WTC11 (cell line): ENCODE measurements around the gene GRM1. TPM values are rescaled to one million over a fixed set of nuclear protein-coding genes. Genes with fewer than 3 reads are reported as not detected.

Source experiments
- AR ChIP-seq: fragments of 250-450 bp; sonication (Bioruptor Pico); IDR thresholded peaks from 2 replicates; pipeline ENCODE4 v1.9.0; 2021; ENCODE audit warnings: mild to moderate bottlenecking
- ARID4B ChIP-seq: sonication (generic); formaldehyde crosslinking; IDR thresholded peaks from 2 replicates; pipeline ENCODE4 v1.8.0; 2023; ENCODE audit warnings: missing genetic modification reagents, mild to moderate bottlenecking, borderline replicate concordance
- CTCF ChIP-seq: fragments of 200-600 bp; IDR thresholded peaks from 2 replicates; pipeline ENCODE4 v1.8.0; 2022; ENCODE audit warnings: antibody characterized with exemption
- E2F1 ChIP-seq: sonication (generic); formaldehyde crosslinking; IDR thresholded peaks from 2 replicates; pipeline ENCODE4 v1.8.0; 2022; ENCODE audit warnings: mild to moderate bottlenecking, missing genetic modification reagents
- E2F5 ChIP-seq: sonication (generic); formaldehyde crosslinking; IDR thresholded peaks from 2 replicates; pipeline ENCODE4 v1.8.1; 2022; ENCODE audit warnings: mild to moderate bottlenecking, moderate library complexity, missing genetic modification reagents
- ESRRA ChIP-seq: sonication (generic); formaldehyde crosslinking; IDR thresholded peaks from 2 replicates; pipeline ENCODE4 v1.8.1; 2022; ENCODE audit warnings: mild to moderate bottlenecking, missing genetic modification reagents, borderline replicate concordance
- IRF1 ChIP-seq: sonication (generic); formaldehyde crosslinking; IDR thresholded peaks from 2 replicates; pipeline ENCODE4 v1.8.0; 2023; ENCODE audit warnings: missing genetic modification reagents
- JUN ChIP-seq: sonication (generic); formaldehyde crosslinking; IDR thresholded peaks from 2 replicates; pipeline ENCODE4 v1.8.0; 2023; ENCODE audit warnings: mild to moderate bottlenecking, missing genetic modification reagents
- OVOL2 ChIP-seq: fragments of 250-450 bp; sonication (Bioruptor Pico); IDR thresholded peaks from 2 replicates; pipeline ENCODE4 v1.9.0; 2021; ENCODE audit warnings: mild to moderate bottlenecking, borderline replicate concordance
- PRDM15 ChIP-seq: sonication (generic); formaldehyde crosslinking; IDR thresholded peaks from 2 replicates; pipeline ENCODE4 v1.8.0; 2022; ENCODE audit warnings: missing genetic modification reagents
- TCF7 ChIP-seq: sonication (generic); formaldehyde crosslinking; IDR thresholded peaks from 2 replicates; pipeline ENCODE4 v1.8.0; 2022; ENCODE audit warnings: mild to moderate bottlenecking, low read depth, missing genetic modification reagents, moderate library complexity
- ZBTB21 ChIP-seq: sonication (generic); formaldehyde crosslinking; IDR thresholded peaks from 2 replicates; pipeline ENCODE4 v1.8.1; 2023; ENCODE audit warnings: mild to moderate bottlenecking, missing genetic modification reagents, borderline replicate concordance
- ZMAT4 ChIP-seq: fragments of 250-450 bp; sonication (Bioruptor Pico); IDR thresholded peaks from 2 replicates; pipeline ENCODE4 v1.9.0; 2021; ENCODE audit warnings: mild to moderate bottlenecking
- ZNF263 ChIP-seq: sonication (generic); formaldehyde crosslinking; IDR thresholded peaks from 2 replicates; pipeline ENCODE4 v1.8.1; 2022; ENCODE audit warnings: low read depth, mild to moderate bottlenecking, moderate library complexity, missing genetic modification reagents
- ZNF425 ChIP-seq: fragments of 250-450 bp; sonication (Bioruptor Pico); conservative IDR thresholded peaks from 2 replicates; pipeline ENCODE4 v1.9.0; 2021; ENCODE audit warnings: mild to moderate bottlenecking
- ZNF512 ChIP-seq: sonication (generic); formaldehyde crosslinking; IDR thresholded peaks from 2 replicates; pipeline ENCODE4 v1.8.1; 2022; ENCODE audit warnings: missing genetic modification reagents, borderline replicate concordance
- ZNF671 ChIP-seq: fragments of 250-450 bp; sonication (Bioruptor Pico); IDR thresholded peaks from 2 replicates; pipeline ENCODE4 v1.8.0; 2021; ENCODE audit warnings: mild to moderate bottlenecking
- total RNA-seq: library from RNA; stranded (reverse); gene quantifications from 3 replicates; pipeline ENCODE4 v1.2.3, GENCODE V29; 2021

Gene GRM1
- total RNA-seq, 1 experiment from 2014 or later = 0.46 TPM

GRCh38 chr6:146028252-146028795 is 538 bp upstream of the GRM1 start (continued):
- 0 out of 2 replicates have a peak, but pooled peaks have one; percentile 74 for TF ChIP-seq E2F1 (CRISPR knock-in tag)
- peak; percentile 97 for TF ChIP-seq ARID4B (CRISPR knock-in tag)
- peak; percentile 85; the same call in 1 of the 2 replicates for TF ChIP-seq ESRRA
- TF ChIP-seq CTCF = no peak
- peak; percentile 89; the same call in 1 of the 2 replicates for TF ChIP-seq JUN (CRISPR knock-in tag)
- TF ChIP-seq E2F5 (CRISPR knock-in tag) = no peak
- peak; percentile 72; the same call in 1 of the 2 replicates for TF ChIP-seq TCF7
- no peak for TF ChIP-seq OVOL2 (CRISPR knock-in tag)
- no peak for TF ChIP-seq ZNF671
- TF ChIP-seq ZMAT4 = no peak
- 0 out of 2 replicates have a peak, but pooled peaks have one; percentile 26 for TF ChIP-seq PRDM15
- no peak for TF ChIP-seq AR (CRISPR knock-in tag)
- TF ChIP-seq ZNF512 (CRISPR knock-in tag) = peak; percentile 80; the same call in 1 of the 2 replicates
- no peak for TF ChIP-seq ZNF263 (CRISPR knock-in tag)
- TF ChIP-seq IRF1 = peak; percentile 90; the same call in 1 of the 2 replicates
- TF ChIP-seq ZNF425 = no peak
- TF ChIP-seq ZBTB21 (CRISPR knock-in tag) = no peak
